Nephron (organoid): ENCODE results near the gene ILF2.

Experiments
- H3K27ac Mint-ChIP-seq, 3 experiments: 2 replicates each; pipeline ENCODE4 v1.8.0; 2020; ENCODE audit warnings: mixed read lengths in 3 of 3, mild to moderate bottlenecking in 2 of 3, moderate library complexity in 1 of 3
- H3K27me3 Mint-ChIP-seq: 2 replicates; pipeline ENCODE4 v1.8.0; 2021; ENCODE audit warnings: low read depth, mild to moderate bottlenecking, moderate library complexity, mixed read lengths
- H3K36me3 Mint-ChIP-seq: 2 replicates; pipeline ENCODE4 v1.8.0; 2020; ENCODE audit warnings: low read depth, mixed read lengths
- H3K4me1 Mint-ChIP-seq: 2 replicates; pipeline ENCODE4 v1.8.0; 2020; ENCODE audit warnings: mixed read lengths
- H3K4me3 Mint-ChIP-seq, 3 experiments: 2 replicates each; pipeline ENCODE4 v1.8.0; 2020; ENCODE audit warnings: mild to moderate bottlenecking in 3 of 3, mixed read lengths in 3 of 3, moderate library complexity in 2 of 3
- H3K9me3 Mint-ChIP-seq: 2 replicates; pipeline ENCODE4 v1.8.0; 2020; ENCODE audit warnings: mixed read lengths
- TF ChIP-seq, protein P1 (sequence below), 3 experiments: fragments of 200-600 bp; sonication (generic); IDR thresholded peaks; one replicate each; pipeline ENCODE4 v1.5.0; 2021; ENCODE audit warnings: antibody characterized with exemption in 3 of 3; ENCODE audit not compliant: unreplicated experiment in 3 of 3

ILF2 gene

DNA sequence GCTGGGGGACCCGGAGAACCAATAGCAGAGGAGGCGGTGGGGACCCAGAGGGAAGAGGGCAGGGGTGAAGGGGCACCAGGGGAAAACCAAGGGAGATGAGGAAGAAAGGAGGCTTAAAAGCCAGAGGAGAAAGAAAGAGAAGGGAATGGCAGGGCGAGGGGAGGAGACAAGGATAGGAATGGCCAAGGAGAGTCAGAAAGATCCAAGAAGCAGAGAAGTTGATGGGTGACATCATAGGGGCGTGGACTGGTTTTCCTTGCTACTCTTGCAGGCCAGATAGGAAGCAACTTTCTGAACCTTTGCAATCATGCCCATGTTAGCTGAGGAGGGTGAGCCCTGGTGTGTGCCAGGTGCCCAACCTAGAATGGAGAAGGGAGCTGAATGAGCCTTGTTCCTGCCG lies 13.1 kb upstream of the ILF2 start:
- peaks cover 5% of the 10 kb centered on the region for H3K4me1 Mint-ChIP-seq
- peaks cover 48% of the 10 kb centered on the region for H3K27me3 Mint-ChIP-seq
- no peaks in the 10 kb centered on the region for H3K9me3 Mint-ChIP-seq
- no peak overlapping the region for H3K27ac Mint-ChIP-seq
- no peak overlapping the region for H3K4me3 Mint-ChIP-seq
- peaks cover 27% of the 10 kb centered on the region for H3K36me3 Mint-ChIP-seq
- TF ChIP-seq, protein P1, sequence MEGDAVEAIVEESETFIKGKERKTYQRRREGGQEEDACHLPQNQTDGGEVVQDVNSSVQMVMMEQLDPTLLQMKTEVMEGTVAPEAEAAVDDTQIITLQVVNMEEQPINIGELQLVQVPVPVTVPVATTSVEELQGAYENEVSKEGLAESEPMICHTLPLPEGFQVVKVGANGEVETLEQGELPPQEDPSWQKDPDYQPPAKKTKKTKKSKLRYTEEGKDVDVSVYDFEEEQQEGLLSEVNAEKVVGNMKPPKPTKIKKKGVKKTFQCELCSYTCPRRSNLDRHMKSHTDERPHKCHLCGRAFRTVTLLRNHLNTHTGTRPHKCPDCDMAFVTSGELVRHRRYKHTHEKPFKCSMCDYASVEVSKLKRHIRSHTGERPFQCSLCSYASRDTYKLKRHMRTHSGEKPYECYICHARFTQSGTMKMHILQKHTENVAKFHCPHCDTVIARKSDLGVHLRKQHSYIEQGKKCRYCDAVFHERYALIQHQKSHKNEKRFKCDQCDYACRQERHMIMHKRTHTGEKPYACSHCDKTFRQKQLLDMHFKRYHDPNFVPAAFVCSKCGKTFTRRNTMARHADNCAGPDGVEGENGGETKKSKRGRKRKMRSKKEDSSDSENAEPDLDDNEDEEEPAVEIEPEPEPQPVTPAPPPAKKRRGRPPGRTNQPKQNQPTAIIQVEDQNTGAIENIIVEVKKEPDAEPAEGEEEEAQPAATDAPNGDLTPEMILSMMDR (IDR thresholded peaks at IDR 0.05; ENCODE audit: unreplicated experiment in 3 of 3) = no peak

DNA sequence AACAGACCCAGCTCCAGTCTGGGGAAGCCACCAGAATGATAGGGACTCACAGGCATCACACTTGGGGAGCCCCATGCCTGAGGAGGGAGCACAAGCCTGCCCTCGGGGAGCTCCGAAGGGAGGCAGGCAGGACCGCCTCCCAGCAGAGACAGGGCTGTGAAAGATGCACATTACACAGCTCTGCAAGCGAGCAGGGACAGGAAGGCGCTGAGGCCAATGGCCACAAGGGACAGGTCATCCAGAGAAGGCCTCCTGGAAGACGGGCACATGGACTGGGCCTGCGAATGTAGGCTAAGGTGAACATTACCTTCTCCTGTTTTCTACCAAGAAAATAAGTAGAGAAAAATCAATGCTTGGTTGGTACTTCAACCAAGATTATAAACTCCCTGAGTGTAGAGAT lies 11.9 kb upstream of the ILF2 start:
- peaks cover 59% of the 10 kb centered on the region for H3K27me3 Mint-ChIP-seq
- no peaks in the 10 kb centered on the region for H3K9me3 Mint-ChIP-seq
- no peak overlapping the region for H3K27ac Mint-ChIP-seq
- TF ChIP-seq, protein P1 (IDR thresholded peaks at IDR 0.05; ENCODE audit: unreplicated experiment in 3 of 3) = no peak
- H3K36me3 Mint-ChIP-seq = peaks cover 16% of the 10 kb centered on the region
- H3K4me3 Mint-ChIP-seq = no peak overlapping the region
- H3K4me1 Mint-ChIP-seq = peaks cover 16% of the 10 kb centered on the region

DNA sequence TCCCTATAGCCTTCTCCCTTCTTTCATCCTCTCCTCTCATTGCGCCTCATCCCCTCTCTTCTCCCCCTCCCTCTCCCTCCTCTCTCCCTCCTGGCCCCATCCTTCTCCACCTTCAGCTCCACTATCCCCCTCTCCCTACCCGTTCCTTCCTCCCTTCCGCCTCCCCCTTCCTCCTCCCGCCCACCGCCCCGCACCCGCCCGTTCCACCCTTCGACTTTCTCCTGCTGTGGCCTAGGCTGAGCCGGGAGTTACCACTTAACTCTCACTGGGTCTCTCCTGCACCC lies 9.3 kb upstream of the ILF2 start:
- Mint-ChIP-seq H3K9me3 (no peaks in the 10 kb centered on the region), H3K27ac (peak overlapping the region; percentile 28 to 89 (median 51)), H3K36me3 (peaks cover 8% of the 10 kb centered on the region), H3K27me3 (peaks cover 56% of the 10 kb centered on the region), H3K4me1 (peaks cover 20% of the 10 kb centered on the region), H3K4me3 (peak overlapping the region; percentile 84 to 89 (median 85))
- TF ChIP-seq, protein P1 (IDR thresholded peaks at IDR 0.05; ENCODE audit: unreplicated experiment in 3 of 3) = no peak

- peak overlapping the region; percentile 28 to 89 (median 51) for H3K27ac Mint-ChIP-seq
- H3K4me3 Mint-ChIP-seq = peak overlapping the region; percentile 84 to 89 (median 85)
- H3K4me1 Mint-ChIP-seq = peaks cover 20% of the 10 kb centered on the region
- TF ChIP-seq, protein P1 (IDR thresholded peaks at IDR 0.05; ENCODE audit: unreplicated experiment in 3 of 3) = peak; percentile 27 to 32 (median 31)
- H3K9me3 Mint-ChIP-seq = no peaks in the 10 kb centered on the region
- H3K27me3 Mint-ChIP-seq = peaks cover 56% of the 10 kb centered on the region
- peaks cover 8% of the 10 kb centered on the region for H3K36me3 Mint-ChIP-seq
Observed at GRCh38 chr1:153679337-153680119, 8.7 kb upstream of the ILF2 start.

- Mint-ChIP-seq H3K27me3 (peaks cover 56% of the 10 kb centered on the region), H3K4me1 (peaks cover 20% of the 10 kb centered on the region), H3K4me3 (peak within 1 kb of the TSS; percentile 84 to 93 (median 85)), H3K36me3 (peaks cover 4% of the 10 kb centered on the region), H3K27ac (peak within 1 kb of the TSS in 2 of 3 experiments; percentile 80 to 86), H3K9me3 (no peaks in the 10 kb centered on the region)
- TF ChIP-seq, protein P1 (IDR thresholded peaks at IDR 0.05; ENCODE audit: unreplicated experiment in 3 of 3) = no peak
Observed at GRCh38 chr1:153678519-153679336, 7.9 kb upstream of the ILF2 start, which contains the start of gene NPR1. TSS of gene NPR1 (plus strand) at chr1:153678688. CDS start at chr1:153679109, 421 bp downstream.
